Endometrial microvascular endothelial cells (primary cell): ENCODE measurements around the gene OR8G1. TPM values are rescaled to one million over a fixed set of nuclear protein-coding genes. Genes with fewer than 3 reads are reported as not detected.

Experiments used
- in situ Hi-C: cut with HindIII; loops from 2 replicates; pipeline ENCODE4 v1.10.0; 2017; ENCODE audit warnings: low sequenced_read_pairs, low pct_unique_long_range_greater_than_20kb; ENCODE audit errors: inconsistent ontology term
- total RNA-seq: library from RNA; depleted of rRNA; stranded (reverse); fragments of >200 nt; gene quantifications from one replicate; pipeline ENCODE4 v1.2.3, GENCODE V29; 2015; ENCODE audit errors: inconsistent ontology term

OR8G1 gene
- not detected for total RNA-seq

- in situ Hi-C loops, result no loop called here
Measured at GRCh38 chr11:124240621-124241397, at the start of gene OR8G1. Gene OR8G1, plus strand, starts transcription at chr11:124241095. Its CDS starts 8,581 bp downstream, at chr11:124249676.

- in situ Hi-C loops, result no loop called here
Measured at GRCh38 chr11:124193221-124194010, 47.5 kb upstream of the OR8G1 start.

- in situ Hi-C loops, result no loop called here
Measured at GRCh38 chr11:124194293-124195188, 46.4 kb upstream of the OR8G1 start.

GRCh38 chr11:124195189-124195734 lies 45.6 kb upstream of the OR8G1 start:
- in situ Hi-C loops, result no loop called here

GRCh38 chr11:124197999-124198398 lies 42.9 kb upstream of the OR8G1 start:
- in situ Hi-C loops, result no loop called here

DNA sequence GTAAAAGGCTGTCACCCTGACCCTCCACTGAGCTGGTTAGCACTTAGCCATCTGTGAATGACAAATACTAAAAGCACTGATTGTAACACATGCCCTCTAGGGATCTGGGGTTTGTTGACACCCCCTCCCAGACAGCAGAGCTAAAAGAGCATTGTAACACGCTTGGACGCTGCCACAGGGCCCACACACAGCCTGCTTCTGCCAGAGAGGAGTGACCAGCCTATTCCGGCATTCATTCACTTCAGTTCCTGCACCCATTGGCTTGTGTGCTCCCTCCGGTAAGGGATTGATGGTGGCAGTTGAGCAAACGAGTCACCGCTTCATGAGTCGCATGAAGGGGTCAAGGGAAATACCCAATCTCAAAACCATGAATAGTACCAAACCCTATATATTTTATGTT lies 42.0 kb upstream of the OR8G1 start:
- in situ Hi-C loops, result no loop called here

- in situ Hi-C loops, result no loop called here
Measured at GRCh38 chr11:124199702-124200101, 41.2 kb upstream of the OR8G1 start.

DNA sequence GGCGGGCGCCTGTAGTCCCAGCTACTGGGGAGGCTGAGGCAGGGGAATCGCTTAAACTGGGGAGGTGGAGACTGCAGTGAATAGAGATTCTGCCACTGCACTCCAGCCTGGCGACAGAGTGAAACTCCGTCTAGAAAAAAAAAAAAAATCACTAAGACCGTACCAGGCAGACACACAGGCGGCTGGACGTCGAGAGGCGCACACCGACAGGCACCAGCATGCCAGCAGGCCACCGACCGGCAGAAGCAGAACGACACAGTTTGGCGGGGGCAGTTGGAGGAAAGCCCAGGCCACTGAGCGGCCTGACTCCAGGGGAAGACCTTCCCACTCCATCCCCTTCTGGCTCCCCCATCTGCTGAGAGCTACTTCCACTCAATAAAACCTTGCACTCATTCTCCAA lies 40.2 kb upstream of the OR8G1 start:
- in situ Hi-C loops, result no loop called here

- in situ Hi-C loops, result no loop called here
Measured at GRCh38 chr11:124202951-124203350, 37.9 kb upstream of the OR8G1 start.

GRCh38 chr11:124204008-124204407 lies 36.9 kb upstream of the OR8G1 start:
- in situ Hi-C loops, result no loop called here

GRCh38 chr11:124207102-124207792 lies 33.6 kb upstream of the OR8G1 start:
- in situ Hi-C loops, result no loop called here

- in situ Hi-C loops, result no loop called here
Measured at GRCh38 chr11:124209824-124210357, 31.0 kb upstream of the OR8G1 start.

GRCh38 chr11:124210421-124210820 lies 30.5 kb upstream of the OR8G1 start:
- in situ Hi-C loops, result no loop called here

- in situ Hi-C loops, result no loop called here
Measured at GRCh38 chr11:124211321-124211720, 29.6 kb upstream of the OR8G1 start.

DNA sequence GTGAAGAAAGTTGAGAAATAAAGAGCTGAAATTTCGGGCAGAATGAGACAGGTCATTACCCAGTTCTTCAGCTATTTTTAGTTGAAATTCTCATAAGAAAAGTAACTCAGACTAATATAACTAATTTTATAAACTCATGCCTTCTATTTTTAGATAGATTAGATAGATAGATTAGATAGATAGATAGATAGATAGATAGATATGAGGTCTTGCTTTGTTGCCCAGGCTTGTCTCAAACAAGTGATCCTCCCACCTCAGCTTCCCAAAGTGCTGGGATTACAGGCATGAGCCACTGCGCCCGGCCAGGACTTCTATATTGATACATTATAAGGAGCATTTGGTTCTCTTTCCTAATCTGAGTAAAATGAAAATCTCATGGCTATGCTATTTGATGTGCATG lies 26.9 kb upstream of the OR8G1 start:
- in situ Hi-C loops, result no loop called here

GRCh38 chr11:124219126-124219525 lies 21.8 kb upstream of the OR8G1 start:
- in situ Hi-C loops, result no loop called here

DNA sequence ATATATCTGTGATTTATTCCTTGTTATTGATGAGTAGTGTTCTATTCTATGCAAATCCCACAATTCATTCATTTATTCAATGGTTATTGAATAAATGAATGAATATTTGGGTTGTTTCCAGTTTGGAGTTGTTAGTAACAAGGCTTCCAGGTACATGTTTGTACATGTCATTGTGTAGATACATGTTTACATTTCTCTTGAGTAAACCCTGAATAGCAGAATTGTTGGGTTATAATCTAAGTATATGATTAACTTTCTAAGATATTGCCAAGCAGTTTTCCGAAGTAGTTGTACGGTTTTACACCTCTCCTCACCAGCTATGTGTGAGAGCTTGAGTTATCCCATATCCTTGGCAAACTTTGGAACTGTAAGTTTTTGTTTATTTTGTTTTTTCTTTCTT lies 18.5 kb upstream of the OR8G1 start:
- in situ Hi-C loops, result no loop called here
